Measurements from ENCODE around the gene COX4I1. TPM values are rescaled to one million over a fixed set of nuclear protein-coding genes. Genes with fewer than 3 reads are reported as not detected.

COX4I1 gene
- total RNA-seq, 1 experiment from 2014 or later = 814 TPM

- BruUV-seq (replicated peaks) = no TSS peak
- TF ChIP-seq, protein P1, sequence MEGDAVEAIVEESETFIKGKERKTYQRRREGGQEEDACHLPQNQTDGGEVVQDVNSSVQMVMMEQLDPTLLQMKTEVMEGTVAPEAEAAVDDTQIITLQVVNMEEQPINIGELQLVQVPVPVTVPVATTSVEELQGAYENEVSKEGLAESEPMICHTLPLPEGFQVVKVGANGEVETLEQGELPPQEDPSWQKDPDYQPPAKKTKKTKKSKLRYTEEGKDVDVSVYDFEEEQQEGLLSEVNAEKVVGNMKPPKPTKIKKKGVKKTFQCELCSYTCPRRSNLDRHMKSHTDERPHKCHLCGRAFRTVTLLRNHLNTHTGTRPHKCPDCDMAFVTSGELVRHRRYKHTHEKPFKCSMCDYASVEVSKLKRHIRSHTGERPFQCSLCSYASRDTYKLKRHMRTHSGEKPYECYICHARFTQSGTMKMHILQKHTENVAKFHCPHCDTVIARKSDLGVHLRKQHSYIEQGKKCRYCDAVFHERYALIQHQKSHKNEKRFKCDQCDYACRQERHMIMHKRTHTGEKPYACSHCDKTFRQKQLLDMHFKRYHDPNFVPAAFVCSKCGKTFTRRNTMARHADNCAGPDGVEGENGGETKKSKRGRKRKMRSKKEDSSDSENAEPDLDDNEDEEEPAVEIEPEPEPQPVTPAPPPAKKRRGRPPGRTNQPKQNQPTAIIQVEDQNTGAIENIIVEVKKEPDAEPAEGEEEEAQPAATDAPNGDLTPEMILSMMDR (IDR thresholded peaks at IDR 0.05; ENCODE audit: insufficient read depth in 1 of 2, low read depth in 1 of 2, low read length in 1 of 2, severe bottlenecking in 1 of 2, unreplicated experiment in 1 of 2) = no peak
- H3K4me1 ChIP-seq = peaks cover 47% of the 10 kb centered on the region
- POLR2A ChIA-PET = no interaction called here
- peak in 1 of 2 experiments; percentile 22 for DNase-seq
- no peaks in the 10 kb centered on the region for H3K9me3 ChIP-seq
- Mint-ChIP-seq H3K36me3 (ENCODE audit: insufficient read depth, unreplicated experiment) (peaks cover 17% of the 10 kb centered on the region), H3K27me3 (ENCODE audit: insufficient read depth, unreplicated experiment) (no peaks in the 10 kb centered on the region), H3K4me3 (ENCODE audit: unreplicated experiment) (no peak overlapping the region), H3K27ac (ENCODE audit: unreplicated experiment) (peak overlapping the region; percentile 36), H3K4me1 (ENCODE audit: low read depth, unreplicated experiment) (peaks cover 59% of the 10 kb centered on the region), H3K9me3 (ENCODE audit: unreplicated experiment) (peaks cover 17% of the 10 kb centered on the region)
- intact Hi-C loops (cut with micrococcal nuclease; ENCODE audit: unreplicated experiment) = no loop called here
- CTCF ChIA-PET = interaction anchor here (0.6 kb wide), 1 partner anchor 169 kb away, joined by 4 read pairs; no protein-coding TSS in a partner anchor
- H3K36me3 ChIP-seq (ENCODE audit: control insufficient read depth, insufficient read depth, low read length) = no peaks in the 10 kb centered on the region
- H3K4me3 ChIP-seq (ENCODE audit: low read depth, low read length) = no peak overlapping the region
- no peaks in the 10 kb centered on the region for H3K27me3 ChIP-seq (replicated peaks; ENCODE audit: control insufficient read depth, insufficient read depth, low read length)
These were observed 47.5 kb downstream of the COX4I1 start for GRCh38 chr16:85847036-85847435.

DNA sequence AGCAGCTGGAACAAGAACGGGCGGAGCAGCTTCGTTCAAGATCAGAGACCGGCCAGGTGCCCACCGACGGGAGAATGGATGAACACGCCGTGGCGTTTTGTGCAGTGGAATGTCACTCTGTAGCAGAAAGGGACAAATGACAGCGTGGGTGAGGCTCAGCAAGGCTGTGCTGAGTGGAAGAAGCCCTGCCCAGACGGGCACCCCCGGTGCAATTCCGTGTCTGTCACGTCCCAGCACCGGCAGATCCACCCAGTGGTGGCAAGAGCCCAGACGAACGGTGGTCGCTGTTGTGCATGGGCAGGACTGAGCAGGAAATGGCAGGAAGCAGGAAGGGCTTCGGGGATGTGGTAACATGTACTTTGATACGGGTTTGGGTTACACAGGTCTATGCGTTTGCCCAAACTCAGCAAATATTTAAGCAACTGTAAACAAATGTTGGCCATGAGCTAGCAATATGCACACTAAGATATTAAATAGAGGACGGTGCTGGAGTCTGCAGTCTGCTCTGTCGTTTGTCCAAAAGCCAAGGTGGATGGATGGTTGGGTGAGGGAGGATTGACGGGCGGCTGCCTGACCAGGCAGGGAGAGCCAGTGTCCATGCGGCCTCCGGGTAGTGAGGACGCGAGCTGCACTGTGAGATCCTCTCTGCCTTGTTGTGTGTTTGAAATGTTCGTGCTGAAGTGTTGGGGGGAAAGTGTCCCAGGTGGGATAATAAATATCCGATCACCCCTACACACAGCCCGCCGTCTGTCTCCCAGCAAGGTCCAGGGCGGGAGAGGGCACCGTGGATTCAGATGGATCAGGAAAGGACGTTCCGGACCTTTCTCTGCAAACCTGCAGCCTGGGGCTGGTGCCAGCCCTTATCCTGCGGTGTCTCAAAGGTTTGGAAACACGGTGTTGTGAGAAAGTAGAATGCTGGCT, 48.4 kb downstream of the COX4I1 start:
- Mint-ChIP-seq H3K4me3 (ENCODE audit: unreplicated experiment) (no peak overlapping the region), H3K27ac (ENCODE audit: unreplicated experiment) (peak overlapping the region; percentile 67), H3K36me3 (ENCODE audit: insufficient read depth, unreplicated experiment) (peaks cover 17% of the 10 kb centered on the region), H3K27me3 (ENCODE audit: insufficient read depth, unreplicated experiment) (no peaks in the 10 kb centered on the region), H3K9me3 (ENCODE audit: unreplicated experiment) (peaks cover 13% of the 10 kb centered on the region), H3K4me1 (ENCODE audit: low read depth, unreplicated experiment) (peaks cover 65% of the 10 kb centered on the region)
- H3K27me3 ChIP-seq (replicated peaks; ENCODE audit: control insufficient read depth, insufficient read depth, low read length) = no peaks in the 10 kb centered on the region
- H3K9me3 ChIP-seq = no peaks in the 10 kb centered on the region
- intact Hi-C loops (cut with micrococcal nuclease; ENCODE audit: unreplicated experiment) = no loop called here
- no peaks in the 10 kb centered on the region for H3K36me3 ChIP-seq (ENCODE audit: control insufficient read depth, insufficient read depth, low read length)
- peaks cover 49% of the 10 kb centered on the region for H3K4me1 ChIP-seq
- ChIA-PET CTCF (interaction anchor here (0.6 to 1.7 kb wide), 3 partner anchors 27 to 168 kb away, joined by 4 to 10 read pairs (median 8); no protein-coding TSS in a partner anchor), POLR2A (interaction anchor here (0.6 kb wide), 1 partner anchor 52 kb away, joined by 8 read pairs; no protein-coding TSS in a partner anchor)
- BruUV-seq (replicated peaks) = no TSS peak
- TF ChIP-seq, protein P1 (IDR thresholded peaks at IDR 0.05; ENCODE audit: insufficient read depth in 1 of 2, low read depth in 1 of 2, low read length in 1 of 2, severe bottlenecking in 1 of 2, unreplicated experiment in 1 of 2) = no peak
- no peak overlapping the region for H3K4me3 ChIP-seq (ENCODE audit: low read depth, low read length)
- DNase-seq = peak; percentile 58 to 60

DNA sequence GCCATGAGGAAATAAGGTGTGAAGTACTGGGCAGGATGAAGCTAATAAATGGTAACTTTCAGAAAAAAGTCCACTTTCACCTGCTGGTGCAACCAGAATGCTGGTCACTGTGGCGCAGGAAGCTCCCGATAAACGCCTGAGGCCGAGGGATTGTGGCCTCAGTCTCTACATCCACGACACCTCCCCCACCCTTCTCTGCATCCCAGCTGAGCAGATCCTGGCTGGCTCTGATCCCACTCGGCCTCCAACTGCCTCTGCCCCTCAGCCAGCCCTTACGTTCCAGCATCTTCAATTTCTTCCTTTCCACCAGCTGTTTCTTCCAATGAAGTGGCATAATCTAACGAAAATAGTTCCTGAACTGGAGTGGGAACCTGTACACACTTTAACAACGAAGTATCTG, 49.5 kb downstream of the COX4I1 start:
- H3K9me3 Mint-ChIP-seq (ENCODE audit: unreplicated experiment) = peaks cover 3% of the 10 kb centered on the region
- DNase-seq = peak in 1 of 2 experiments; percentile 20
- no TSS peak for BruUV-seq (replicated peaks)
- peaks cover 17% of the 10 kb centered on the region for H3K36me3 Mint-ChIP-seq (ENCODE audit: insufficient read depth, unreplicated experiment)
- peaks cover 70% of the 10 kb centered on the region for H3K4me1 Mint-ChIP-seq (ENCODE audit: low read depth, unreplicated experiment)
- intact Hi-C loops (cut with micrococcal nuclease; ENCODE audit: unreplicated experiment) = no loop called here
- peak overlapping the region; percentile 44 for H3K27ac Mint-ChIP-seq (ENCODE audit: unreplicated experiment)
- H3K4me3 Mint-ChIP-seq (ENCODE audit: unreplicated experiment) = no peak overlapping the region
- H3K36me3 ChIP-seq (ENCODE audit: control insufficient read depth, insufficient read depth, low read length) = no peaks in the 10 kb centered on the region
- no peaks in the 10 kb centered on the region for H3K27me3 Mint-ChIP-seq (ENCODE audit: insufficient read depth, unreplicated experiment)
- H3K4me1 ChIP-seq = peaks cover 58% of the 10 kb centered on the region
- ChIA-PET CTCF (interaction anchor here (0.7 to 1.9 kb wide), 4 partner anchors 12 to 30 kb away, joined by 3 to 10 read pairs (median 9); no protein-coding TSS in a partner anchor), POLR2A (no interaction called here)
- H3K9me3 ChIP-seq = no peaks in the 10 kb centered on the region
- TF ChIP-seq, protein P1 (IDR thresholded peaks at IDR 0.05; ENCODE audit: insufficient read depth in 1 of 2, low read depth in 1 of 2, low read length in 1 of 2, severe bottlenecking in 1 of 2, unreplicated experiment in 1 of 2) = no peak
- H3K4me3 ChIP-seq (ENCODE audit: low read depth, low read length) = no peak overlapping the region
- H3K27me3 ChIP-seq (replicated peaks; ENCODE audit: control insufficient read depth, insufficient read depth, low read length) = no peaks in the 10 kb centered on the region
